SK-N-SH treated with all-trans-retinoic acid at 6 μM for 48 hours (cell line): Measurements from ENCODE around the gene SNX30.
"Not testable (repeated sequence)": the region's sequence is repeated elsewhere in the genome, so short reads cannot be mapped to it uniquely, and the experiment has no call there.

ENCODE experiments used
- ATAC-seq: fragments of 200-7000 bp; cut with Tn5 transposase; 3 replicates; pipeline ENCODE4 v1.9.1; 2020; ENCODE audit warnings: mild to moderate bottlenecking, moderate library complexity
- ARNTL ChIP-seq: fragments of 450-650 bp; formaldehyde crosslinking; IDR thresholded peaks from 2 replicates; pipeline ENCODE4 v1.5.0; 2020; ENCODE audit warnings: low read depth, mild to moderate bottlenecking, moderate library complexity, borderline replicate concordance
- CSDC2 ChIP-seq: fragments of 250-450 bp; sonication (Bioruptor Pico); IDR thresholded peaks from 2 replicates; pipeline ENCODE4 v1.5.0; 2020; ENCODE audit warnings: mild to moderate bottlenecking, moderate library complexity
- CSRNP3 ChIP-seq: fragments of 250-450 bp; sonication (Bioruptor Pico); IDR thresholded peaks from 2 replicates; pipeline ENCODE4 v1.5.1; 2021; ENCODE audit warnings: mild to moderate bottlenecking, moderate library complexity
- ISL1 ChIP-seq: fragments of 250-450 bp; sonication (Bioruptor Pico); IDR thresholded peaks from 2 replicates; pipeline ENCODE4 v2.1.2; 2022; ENCODE audit warnings: mild to moderate bottlenecking, moderate library complexity
- PATZ1 ChIP-seq: fragments of 250-450 bp; sonication (Bioruptor Pico); IDR thresholded peaks from 2 replicates; pipeline ENCODE4 v1.8.0; 2020; ENCODE audit warnings: mild to moderate bottlenecking, moderate library complexity, borderline replicate concordance
- POU6F1 ChIP-seq: fragments of 250-450 bp; sonication (Bioruptor Pico); IDR thresholded peaks from 2 replicates; pipeline ENCODE4 v1.8.0; 2021; ENCODE audit warnings: low read depth, mild to moderate bottlenecking, moderate library complexity, borderline replicate concordance
- RARB ChIP-seq: fragments of 250-450 bp; sonication (Bioruptor Pico); IDR thresholded peaks from 2 replicates; pipeline ENCODE4 v1.8.0; 2021; ENCODE audit warnings: mild to moderate bottlenecking, moderate library complexity
- TCF4 ChIP-seq: fragments of 250-450 bp; sonication (Bioruptor Pico); IDR thresholded peaks from 2 replicates; pipeline ENCODE4 v1.8.0; 2021; ENCODE audit warnings: mild to moderate bottlenecking, moderate library complexity, borderline replicate concordance
- TOX ChIP-seq: fragments of 250-450 bp; sonication (Bioruptor Pico); IDR thresholded peaks from 2 replicates; pipeline ENCODE4 v1.8.0; 2021; ENCODE audit warnings: mild to moderate bottlenecking, moderate library complexity, borderline replicate concordance
- TSHZ2 ChIP-seq: fragments of 250-450 bp; sonication (Bioruptor Pico); IDR thresholded peaks from 2 replicates; pipeline ENCODE4 v1.5.0; 2020; ENCODE audit warnings: mild to moderate bottlenecking, moderate library complexity
- ZC3H10 ChIP-seq: fragments of 250-450 bp; sonication (Bioruptor Pico); IDR thresholded peaks from 2 replicates; pipeline ENCODE4 v1.5.1; 2021; ENCODE audit warnings: mild to moderate bottlenecking, moderate library complexity
- ZFP30 ChIP-seq: fragments of 450-650 bp; formaldehyde crosslinking; IDR thresholded peaks from 2 replicates; pipeline ENCODE4 v1.5.0; 2022; ENCODE audit warnings: mild to moderate bottlenecking, moderate library complexity
- ZNF70 ChIP-seq: fragments of 450-650 bp; formaldehyde crosslinking; IDR thresholded peaks from 2 replicates; pipeline ENCODE4 v1.5.0; 2020; ENCODE audit warnings: mild to moderate bottlenecking, moderate library complexity
- ZNF8 ChIP-seq: fragments of 450-650 bp; formaldehyde crosslinking; IDR thresholded peaks from 2 replicates; pipeline ENCODE4 v1.5.0; 2020; ENCODE audit warnings: mild to moderate bottlenecking, moderate library complexity

The SNX30 gene

GRCh38 chr9:112720113-112720780 lies 30.3 kb upstream of the SNX30 start:
- TF ChIP-seq PATZ1 = no peak
- no peak for TF ChIP-seq CSRNP3 (CRISPR knock-in tag)
- TF ChIP-seq ISL1 = no peak
- TF ChIP-seq RARB (CRISPR knock-in tag) = no peak
- TF ChIP-seq ARNTL (CRISPR knock-in tag) = no peak
- no peak for TF ChIP-seq ZC3H10 (CRISPR knock-in tag)
- no peak for ATAC-seq

- ATAC-seq = not testable (repeated sequence)
Measured at GRCh38 chr9:112722749-112723148, 27.8 kb upstream of the SNX30 start.

GRCh38 chr9:112725961-112726360 lies 24.6 kb upstream of the SNX30 start:
- TF ChIP-seq ZC3H10 (CRISPR knock-in tag) (no peak), PATZ1 (no peak), TSHZ2 (no peak), TOX (CRISPR knock-in tag) (no peak), ZNF70 (CRISPR knock-in tag) (no peak), ZNF8 (CRISPR knock-in tag) (no peak), RARB (CRISPR knock-in tag) (no peak), POU6F1 (CRISPR knock-in tag) (no peak), ZFP30 (CRISPR knock-in tag) (no peak), CSDC2 (CRISPR knock-in tag) (no peak)
- no peak for ATAC-seq

GRCh38 chr9:112726428-112726827 lies 24.1 kb upstream of the SNX30 start:
- ATAC-seq = no peak

More at GRCh38 chr9:112726428-112726827, 24.1 kb upstream of the SNX30 start:
- no peak for TF ChIP-seq CSRNP3 (CRISPR knock-in tag)
- TF ChIP-seq TSHZ2 = no peak
- no peak for TF ChIP-seq POU6F1 (CRISPR knock-in tag)
- no peak for TF ChIP-seq ZNF70 (CRISPR knock-in tag)
- no peak for TF ChIP-seq TOX (CRISPR knock-in tag)
- no peak for TF ChIP-seq TCF4 (CRISPR knock-in tag)
